SU-DHL-6 (cell line): ENCODE data around the gene SLC2A6.

Source experiments
- H2AFZ ChIP-seq: fragments of 200-600 bp; sonication (generic); 2 replicates; pipeline ENCODE4 v1.6.1; 2014; ENCODE audit warnings: low read depth, mild to moderate bottlenecking, moderate library complexity, mixed read lengths, antibody characterized with exemption, low read length; ENCODE audit not compliant: severe bottlenecking
- H3F3A ChIP-seq: fragments of 200-600 bp; shearing (Covaris generic); 2 replicates; pipeline ENCODE4 v1.6.0; 2016; ENCODE audit warnings: antibody characterized with exemption, mild to moderate bottlenecking; ENCODE audit not compliant: insufficient read depth
- H3K27ac ChIP-seq: fragments of 200-600 bp; sonication (generic); 2 replicates; pipeline ENCODE4 v1.5.1; 2016; ENCODE audit warnings: low read depth, mild to moderate bottlenecking, low read length, moderate library complexity, mixed read lengths
- H3K27me3 ChIP-seq: fragments of 200-600 bp; sonication (generic), shearing (Covaris generic); 2 replicates; pipeline ENCODE4 v1.6.0; 2014; ENCODE audit warnings: mild to moderate bottlenecking, low read length
- H3K36me3 ChIP-seq: fragments of 200-600 bp; sonication (generic); 2 replicates; pipeline ENCODE4 v1.6.1; 2014; ENCODE audit warnings: mild to moderate bottlenecking, low read length, mixed read lengths
- H3K4me2 ChIP-seq: fragments of 300-600, 200-600 bp; shearing (Covaris generic), sonication (generic); 2 replicates; pipeline ENCODE4 v1.6.0; 2014; ENCODE audit warnings: low read length, low read depth, mild to moderate bottlenecking; ENCODE audit not compliant: poor library complexity, severe bottlenecking
- H3K4me3 ChIP-seq: fragments of 200-600 bp; sonication (generic); 2 replicates; pipeline ENCODE4 v1.5.1; 2014; ENCODE audit warnings: antibody characterized with exemption, low read length, mild to moderate bottlenecking, mixed read lengths; ENCODE audit not compliant: insufficient read depth, poor library complexity, severe bottlenecking
- H3K79me2 ChIP-seq: fragments of 200-600 bp; sonication (generic); 2 replicates; pipeline ENCODE4 v1.6.1; 2014; ENCODE audit warnings: mild to moderate bottlenecking, low read length, moderate library complexity; ENCODE audit not compliant: insufficient read depth
- H3K9ac ChIP-seq: fragments of 200-600 bp; sonication (generic); 2 replicates; pipeline ENCODE4 v1.7.0; 2014; ENCODE audit warnings: mild to moderate bottlenecking, low read length
- H3K9me2 ChIP-seq: fragments of 200-600 bp; sonication (generic); replicated peaks from 2 replicates; pipeline ENCODE4 v1.6.1; 2014; ENCODE audit warnings: low read length; ENCODE audit not compliant: insufficient read depth
- H3K9me3 ChIP-seq: fragments of 200-600 bp; sonication (generic); 2 replicates; pipeline ENCODE4 v1.6.1; 2014; ENCODE audit warnings: low read length, mixed read lengths; ENCODE audit not compliant: insufficient read depth
- H4K20me1 ChIP-seq: fragments of 200-600 bp; sonication (generic); 2 replicates; pipeline ENCODE4 v1.6.1; 2014; ENCODE audit warnings: low read depth, mild to moderate bottlenecking, antibody characterized with exemption, low read length, moderate library complexity, mixed read lengths
- EZH2phosphoT487 ChIP-seq: fragments of 200-600 bp; sonication (generic), shearing (Covaris generic); conservative IDR thresholded peaks from 2 replicates; pipeline ENCODE4 v1.6.1; 2018; ENCODE audit warnings: mild to moderate bottlenecking, antibody characterized with exemption, low read length, moderate library complexity, mixed read lengths
- TF ChIP-seq, protein P1 (sequence below): fragments of 200-600 bp; sonication (generic); IDR thresholded peaks from one replicate; pipeline ENCODE4 v1.5.1; 2017; ENCODE audit warnings: antibody characterized with exemption, mild to moderate bottlenecking, low read length, moderate library complexity; ENCODE audit not compliant: insufficient read depth, poor library complexity, severe bottlenecking

SLC2A6 gene

GRCh38 chr9:133424187-133424586, 54.7 kb downstream of the SLC2A6 start:
- Histone ChIP-seq H3F3A (no peaks in the 10 kb centered on the region), H3K27me3 (no peaks in the 10 kb centered on the region), H4K20me1 (no peaks in the 10 kb centered on the region), H3K9me2 (no peaks in the 10 kb centered on the region), H3K79me2 (no peaks in the 10 kb centered on the region), H3K4me2 (no peak overlapping the region), H2AFZ (no peak overlapping the region), H3K27ac (no peak overlapping the region), H3K9me3 (no peaks in the 10 kb centered on the region), H3K9ac (no peak overlapping the region), H3K36me3 (no peaks in the 10 kb centered on the region), H3K4me3 (no peak overlapping the region)
- TF ChIP-seq, protein P1, sequence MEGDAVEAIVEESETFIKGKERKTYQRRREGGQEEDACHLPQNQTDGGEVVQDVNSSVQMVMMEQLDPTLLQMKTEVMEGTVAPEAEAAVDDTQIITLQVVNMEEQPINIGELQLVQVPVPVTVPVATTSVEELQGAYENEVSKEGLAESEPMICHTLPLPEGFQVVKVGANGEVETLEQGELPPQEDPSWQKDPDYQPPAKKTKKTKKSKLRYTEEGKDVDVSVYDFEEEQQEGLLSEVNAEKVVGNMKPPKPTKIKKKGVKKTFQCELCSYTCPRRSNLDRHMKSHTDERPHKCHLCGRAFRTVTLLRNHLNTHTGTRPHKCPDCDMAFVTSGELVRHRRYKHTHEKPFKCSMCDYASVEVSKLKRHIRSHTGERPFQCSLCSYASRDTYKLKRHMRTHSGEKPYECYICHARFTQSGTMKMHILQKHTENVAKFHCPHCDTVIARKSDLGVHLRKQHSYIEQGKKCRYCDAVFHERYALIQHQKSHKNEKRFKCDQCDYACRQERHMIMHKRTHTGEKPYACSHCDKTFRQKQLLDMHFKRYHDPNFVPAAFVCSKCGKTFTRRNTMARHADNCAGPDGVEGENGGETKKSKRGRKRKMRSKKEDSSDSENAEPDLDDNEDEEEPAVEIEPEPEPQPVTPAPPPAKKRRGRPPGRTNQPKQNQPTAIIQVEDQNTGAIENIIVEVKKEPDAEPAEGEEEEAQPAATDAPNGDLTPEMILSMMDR, result no peak
- no peak for TF ChIP-seq EZH2phosphoT487

DNA sequence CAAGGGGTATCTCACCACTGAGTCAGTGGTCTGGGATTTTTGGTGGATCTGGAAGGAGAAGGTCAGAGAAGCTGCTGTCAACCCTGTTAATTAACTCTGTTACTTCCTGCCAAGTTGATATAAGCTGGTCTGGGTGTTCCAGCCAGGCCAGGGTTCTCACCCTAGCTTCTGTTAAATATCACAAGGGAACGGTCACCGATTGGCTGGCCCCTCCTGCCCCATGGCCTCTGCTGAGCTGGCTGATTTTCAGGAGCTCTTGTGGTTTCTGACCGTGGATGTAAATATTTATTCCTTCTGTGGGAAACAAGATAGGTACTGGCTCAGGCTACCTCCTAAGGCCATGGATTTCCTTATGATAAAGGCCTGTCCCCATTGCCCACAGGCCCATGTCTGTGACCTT, 55.7 kb downstream of the SLC2A6 start:
- Histone ChIP-seq H3K9ac (no peak overlapping the region), H3K9me2 (no peaks in the 10 kb centered on the region), H3K27ac (no peak overlapping the region), H2AFZ (no peak overlapping the region), H3K36me3 (no peaks in the 10 kb centered on the region), H3K79me2 (no peaks in the 10 kb centered on the region), H3F3A (no peaks in the 10 kb centered on the region), H3K27me3 (no peaks in the 10 kb centered on the region), H3K4me3 (no peak overlapping the region), H3K4me2 (no peak overlapping the region), H3K9me3 (no peaks in the 10 kb centered on the region), H4K20me1 (no peaks in the 10 kb centered on the region)
- TF ChIP-seq, protein P1, result no peak
- no peak for TF ChIP-seq EZH2phosphoT487

DNA sequence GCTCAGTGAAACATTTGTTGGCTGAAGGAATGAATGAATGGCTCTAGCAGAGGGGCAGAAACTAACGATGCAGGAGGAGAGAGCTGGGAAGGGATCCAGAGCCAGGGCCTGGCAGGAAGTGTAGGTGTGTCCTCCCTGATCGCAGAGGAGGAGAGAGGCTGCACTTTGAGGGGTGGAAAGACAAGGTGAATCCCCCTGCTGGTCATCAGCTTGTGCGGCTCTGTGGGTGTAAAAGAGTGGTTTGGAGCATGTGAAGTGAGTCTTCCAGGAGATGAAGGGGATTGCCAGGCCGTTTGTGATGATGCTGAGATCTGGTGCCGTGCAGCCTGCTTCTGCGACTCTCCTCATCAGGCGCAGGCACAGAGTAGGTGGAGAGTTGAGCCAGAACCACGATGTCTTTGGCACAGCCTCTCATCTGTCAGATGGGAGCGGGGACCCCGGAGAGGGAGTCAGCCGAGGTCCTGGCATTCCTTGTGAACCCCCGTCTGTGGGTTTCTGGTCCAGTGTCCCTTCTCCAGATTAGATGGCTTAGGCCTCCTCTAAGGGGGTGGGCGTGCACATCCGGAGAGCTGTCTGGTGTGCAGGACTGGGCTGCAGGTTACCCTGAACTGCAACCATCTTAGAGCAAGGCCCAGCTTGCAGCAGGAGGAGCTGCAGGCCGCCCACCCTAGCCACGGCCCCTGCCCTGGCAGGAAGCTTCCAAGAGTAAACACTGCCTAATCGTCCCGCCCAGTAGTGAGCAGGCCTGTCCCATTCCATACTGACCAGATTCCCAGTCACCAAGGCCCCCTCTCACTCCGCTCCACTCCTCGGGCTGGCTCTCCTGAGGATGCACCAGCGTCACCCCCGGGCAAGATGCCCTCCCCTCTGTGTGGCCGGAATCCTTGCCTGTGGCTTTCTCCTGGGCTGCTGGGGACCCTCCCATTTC, 57.0 kb downstream of the SLC2A6 start, which contains the start of gene ADAMTS13:
Gene ADAMTS13, plus strand, starts transcription at position 753 of the 928 bp plus-strand sequence. Its CDS starts 77 bp downstream, at position 830.
- Histone ChIP-seq H3K4me2 (no peak within 1 kb of the TSS), H3K27ac (no peak within 1 kb of the TSS), H2AFZ (no peak within 1 kb of the TSS), H3K79me2 (peaks cover 9% of the 10 kb centered on the region), H3K9me2 (no peaks in the 10 kb centered on the region), H3K36me3 (no peaks in the 10 kb centered on the region), H3F3A (no peaks in the 10 kb centered on the region), H3K9ac (no peak within 1 kb of the TSS), H3K9me3 (no peaks in the 10 kb centered on the region), H3K27me3 (no peaks in the 10 kb centered on the region), H4K20me1 (no peaks in the 10 kb centered on the region), H3K4me3 (no peak within 1 kb of the TSS)
- no peak for TF ChIP-seq EZH2phosphoT487
- TF ChIP-seq, protein P1, result no peak
